HG03342 (cell line): ENCODE measurements around the gene PRDM7.
A peak's percentile ranks its signal among the peaks of the same experiment; 100 is the strongest.

Experiments
- ATAC-seq: cut with Tn5 transposase; IDR thresholded peaks from one replicate; pipeline ENCODE4 v1.9.1; 2021; ENCODE audit warnings: mild to moderate bottlenecking, moderate library complexity; ENCODE audit not compliant: unreplicated experiment

PRDM7 gene

GRCh38 chr16:90040152-90041023 lies 36.7 kb downstream of the PRDM7 start:
- no peak for ATAC-seq

GRCh38 chr16:90037276-90037675 lies 39.9 kb downstream of the PRDM7 start:
- no peak for ATAC-seq

GRCh38 chr16:90035902-90036301 lies 41.2 kb downstream of the PRDM7 start:
- ATAC-seq, result no peak

- ATAC-seq, result no peak
Measured at GRCh38 chr16:90034504-90034903, 42.6 kb downstream of the PRDM7 start.

DNA sequence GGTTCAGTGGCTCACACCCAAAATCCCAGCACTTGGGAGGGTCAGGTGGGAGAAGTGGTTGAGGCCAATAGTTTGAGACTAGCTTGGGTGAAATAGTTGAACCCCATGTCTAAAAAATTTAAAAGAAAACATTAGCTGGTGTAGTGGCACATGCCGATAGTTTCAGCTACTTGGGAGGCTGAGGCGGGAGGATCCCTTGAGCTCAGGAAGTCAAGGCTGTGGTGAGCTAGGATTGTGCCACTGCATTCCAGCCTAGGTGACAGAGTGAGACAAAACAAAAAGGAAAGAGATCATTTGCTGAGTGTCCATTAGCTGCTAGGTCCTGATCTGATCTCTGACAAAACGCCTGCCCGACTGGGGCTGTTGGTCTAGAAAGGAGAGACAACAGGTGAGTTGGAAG lies 43.7 kb downstream of the PRDM7 start:
- no peak for ATAC-seq

DNA sequence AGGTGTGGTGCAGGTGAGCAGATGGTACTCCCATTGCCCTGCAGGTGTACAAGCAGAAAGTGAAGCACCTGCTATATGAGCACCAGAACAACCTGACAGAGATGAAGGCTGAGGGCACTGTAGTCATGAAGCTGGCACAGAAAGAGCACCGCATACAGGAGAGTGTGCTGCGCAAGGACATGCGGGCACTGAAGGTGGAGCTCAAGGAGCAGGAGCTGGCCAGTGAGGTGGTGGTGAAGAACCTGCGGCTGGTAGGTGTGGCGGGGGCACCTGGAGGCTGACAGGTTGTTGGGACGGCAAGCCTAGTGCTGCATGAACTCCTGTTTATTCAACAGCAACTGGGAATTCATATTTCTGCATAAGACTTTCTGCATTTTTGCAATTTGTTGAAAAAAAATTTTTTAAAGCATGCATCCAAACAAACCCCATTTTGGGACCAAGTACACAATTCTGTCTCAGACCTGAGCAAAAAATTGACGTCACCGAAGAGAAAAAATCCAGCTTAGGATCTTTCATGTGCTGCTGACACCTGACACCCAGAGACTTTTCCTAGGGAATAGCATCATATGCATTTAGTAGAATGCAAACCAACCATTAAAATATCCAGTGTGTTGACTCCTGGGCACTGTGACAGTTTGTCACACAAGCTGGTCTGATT lies 44.3 kb downstream of the PRDM7 start:
- ATAC-seq, result no peak

DNA sequence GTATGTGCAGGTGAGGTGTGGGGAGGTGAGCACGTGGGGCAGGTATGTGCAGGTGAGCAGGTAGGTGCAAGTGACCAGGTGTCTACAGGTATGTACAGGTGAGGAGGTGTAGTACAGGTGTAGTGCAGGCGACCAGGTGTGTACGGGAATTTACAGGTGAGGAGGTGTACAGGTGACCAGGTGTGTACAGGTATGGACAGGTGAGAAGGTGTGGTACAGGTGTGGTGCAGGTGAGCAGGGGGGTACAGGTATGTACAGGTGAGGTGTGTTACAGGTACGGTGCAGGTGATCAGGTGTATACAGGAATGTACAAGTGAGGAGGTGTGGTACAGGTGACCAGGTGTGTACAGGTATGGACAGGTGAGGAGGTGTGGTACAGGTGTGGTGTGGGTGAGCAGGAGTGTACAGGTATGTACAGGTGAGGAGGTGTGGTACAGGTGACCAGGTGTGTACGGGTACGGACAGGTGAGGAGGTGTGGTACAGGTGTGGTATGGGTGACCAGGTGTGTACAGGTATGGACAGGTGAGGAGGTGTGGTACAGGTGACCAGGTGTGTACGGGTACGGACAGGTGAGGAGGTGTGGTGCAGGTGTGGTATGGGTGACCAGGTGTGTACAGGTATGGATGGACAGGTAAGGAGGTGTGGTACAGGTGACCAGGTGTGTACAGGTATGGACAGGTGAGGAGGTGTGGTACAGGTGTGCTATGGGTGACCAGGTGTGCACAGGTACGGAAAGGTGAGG lies 45.0 kb downstream of the PRDM7 start:
- ATAC-seq, result no peak

DNA sequence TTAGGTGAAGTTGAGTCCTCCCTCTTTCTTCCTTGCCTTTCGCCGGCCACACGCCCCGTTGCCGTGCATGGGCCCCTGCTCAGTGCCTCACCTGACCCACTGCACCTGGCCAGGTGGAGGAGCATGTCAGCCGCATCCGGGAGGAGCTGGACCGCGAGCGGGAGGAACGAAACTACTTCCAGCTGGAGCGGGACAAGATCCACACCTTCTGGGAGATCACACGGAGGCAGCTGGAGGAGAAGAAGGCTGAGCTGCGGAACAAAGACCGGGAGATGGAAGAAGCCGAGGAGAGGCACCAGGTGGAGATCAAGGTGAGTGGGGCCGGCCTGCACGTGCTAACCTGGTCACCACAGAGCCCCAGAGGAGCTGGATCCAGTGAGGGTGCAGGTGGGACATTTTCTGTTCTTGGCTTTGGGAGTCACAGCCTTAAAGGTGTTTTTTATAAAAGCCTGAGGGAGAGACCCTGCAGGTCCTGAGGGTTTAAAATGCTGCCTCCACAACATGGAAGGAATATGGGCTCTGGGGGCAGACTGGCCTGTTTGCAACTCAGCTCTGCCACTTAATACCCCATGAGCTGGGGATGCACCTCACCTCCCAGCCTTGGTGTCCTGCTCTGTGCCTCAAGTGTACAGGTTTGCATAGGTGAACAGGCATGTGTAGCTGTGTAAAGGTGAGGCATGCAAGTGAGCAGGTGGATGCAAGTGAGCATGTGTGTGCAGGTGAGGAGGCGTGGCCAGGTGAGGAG lies 45.8 kb downstream of the PRDM7 start:
- no peak for ATAC-seq

DNA sequence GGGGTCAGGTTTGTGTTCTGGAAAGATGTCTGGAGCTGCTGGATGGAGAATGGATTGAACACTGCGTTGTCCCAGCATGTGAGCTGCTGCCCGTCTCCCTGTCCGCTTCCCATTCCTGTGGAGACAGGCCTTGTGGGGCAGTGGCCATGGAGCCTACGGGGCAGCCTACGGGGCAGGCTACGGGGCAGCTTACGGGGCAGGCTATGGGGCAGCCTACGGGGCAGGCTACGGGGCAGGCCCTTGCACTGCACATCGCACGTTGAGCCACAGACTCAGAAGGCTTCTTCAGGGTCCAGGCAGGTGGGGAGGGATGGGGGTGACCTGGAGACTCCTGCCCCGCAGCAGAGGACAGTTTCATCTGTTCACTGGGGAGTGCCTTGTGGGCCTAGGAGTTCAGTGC lies 48.1 kb downstream of the PRDM7 start:
- no peak for ATAC-seq

DNA sequence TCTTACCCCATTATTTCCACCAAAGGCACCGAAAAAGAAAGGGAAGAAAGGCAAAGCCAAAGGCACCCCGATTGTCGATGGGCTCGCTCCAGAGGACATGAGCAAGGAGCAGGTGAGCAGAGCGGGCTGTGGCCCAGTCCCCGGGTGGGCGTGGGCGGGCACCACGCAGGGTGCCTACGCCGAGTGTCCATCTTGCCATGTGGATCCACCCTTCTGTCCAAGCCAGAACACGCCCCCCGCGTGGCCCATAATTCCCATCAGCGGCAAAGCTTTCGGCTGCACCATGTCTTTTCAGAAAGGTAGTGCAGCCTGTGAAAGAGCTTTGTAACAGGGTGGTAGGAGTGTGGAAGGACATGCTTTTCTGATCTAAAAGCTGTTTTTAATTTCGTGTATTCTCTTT lies 49.5 kb downstream of the PRDM7 start:
- no peak for ATAC-seq

- ATAC-seq, result no peak
Measured at GRCh38 chr16:90026135-90026534, 51.0 kb downstream of the PRDM7 start.

GRCh38 chr16:90023078-90023447 lies 54.1 kb downstream of the PRDM7 start:
- no peak for ATAC-seq

GRCh38 chr16:90022209-90023077 lies 54.7 kb downstream of the PRDM7 start:
- ATAC-seq, result peak; percentile 71

GRCh38 chr16:90020838-90021382 lies 56.2 kb downstream of the PRDM7 start:
- no peak for ATAC-seq

- no peak for ATAC-seq
Measured at GRCh38 chr16:90020260-90020837, 56.8 kb downstream of the PRDM7 start.

DNA sequence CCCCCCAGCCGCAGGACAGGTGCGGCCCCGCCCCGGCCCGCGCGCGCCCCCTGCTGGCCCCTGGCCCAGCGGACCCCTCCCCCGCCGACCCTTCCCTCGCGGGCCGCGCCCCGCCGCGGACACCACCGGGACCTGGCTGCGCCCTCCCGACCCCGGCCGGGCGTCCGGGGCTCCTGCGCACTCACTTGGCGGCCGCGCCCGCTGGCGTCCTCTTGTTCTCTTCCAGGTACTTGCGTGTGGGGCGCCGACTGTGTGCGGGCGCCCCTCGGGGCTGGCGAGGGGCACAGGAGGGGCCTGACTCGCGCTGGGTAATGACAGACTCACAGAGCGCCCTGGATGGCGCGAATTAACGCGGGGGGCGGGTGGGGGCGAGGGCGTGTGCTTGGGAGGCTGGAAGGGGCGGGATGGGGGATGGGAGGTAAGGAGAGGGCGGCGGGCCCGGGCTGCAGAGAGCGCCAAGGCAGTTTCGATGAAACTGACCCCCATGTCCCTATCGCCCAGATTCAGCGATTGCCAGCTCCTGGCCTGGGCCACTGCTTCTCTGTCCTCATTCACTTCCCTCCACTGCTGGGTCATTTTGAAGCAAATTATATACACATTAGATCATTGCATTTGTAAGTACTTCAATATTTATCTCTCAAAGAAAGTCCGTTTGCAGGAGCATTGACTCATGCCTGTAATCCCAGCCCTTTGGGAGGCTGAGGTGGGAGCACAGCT lies 57.4 kb downstream of the PRDM7 start:
- ATAC-seq, result peak; percentile 38

- no peak for ATAC-seq
Measured at GRCh38 chr16:90018652-90019542, 58.2 kb downstream of the PRDM7 start, which contains the start of gene DBNDD1. Gene DBNDD1, minus strand, starts transcription at chr16:90019456. Its CDS starts 115 bp downstream, at chr16:90019341.

GRCh38 chr16:90018297-90018651 lies 58.9 kb downstream of the PRDM7 start:
- ATAC-seq, result no peak
